ENCODE data around the gene SCUBE2.
"Not testable (repeated sequence)": the region's sequence is repeated elsewhere in the genome, so short reads cannot be mapped to it uniquely, and the experiment has no call there.

The SCUBE2 gene

GRCh38 chr11:9039863-9040262, 51.5 kb downstream of the SCUBE2 start:
- DNase-seq = no peak

- no peak for DNase-seq
Observed at GRCh38 chr11:9039198-9039597, 52.2 kb downstream of the SCUBE2 start.

GRCh38 chr11:9038541-9038940, 52.9 kb downstream of the SCUBE2 start:
- DNase-seq = no peak

GRCh38 chr11:9037963-9038362, 53.4 kb downstream of the SCUBE2 start:
- DNase-seq = no peak

GRCh38 chr11:9037046-9037780, 54.2 kb downstream of the SCUBE2 start:
- no peak for DNase-seq

GRCh38 chr11:9030601-9031000, 60.8 kb downstream of the SCUBE2 start:
- DNase-seq = no peak

- DNase-seq = no peak
Observed at GRCh38 chr11:9029422-9029821, 62.0 kb downstream of the SCUBE2 start.

GRCh38 chr11:9028581-9028980, 62.8 kb downstream of the SCUBE2 start:
- DNase-seq = no peak

- DNase-seq = no peak
Observed at GRCh38 chr11:9025101-9025850, 66.1 kb downstream of the SCUBE2 start.

GRCh38 chr11:9022961-9023680, 68.3 kb downstream of the SCUBE2 start:
- DNase-seq = no peak

- DNase-seq = no peak
Observed at GRCh38 chr11:9020916-9021315, 70.5 kb downstream of the SCUBE2 start.

- no peak for DNase-seq
Observed at GRCh38 chr11:9019861-9020260, 71.5 kb downstream of the SCUBE2 start.

- DNase-seq = no peak
Observed at GRCh38 chr11:9017773-9018172, 73.6 kb downstream of the SCUBE2 start.

- DNase-seq = no peak
Observed at GRCh38 chr11:9016916-9017642, 74.3 kb downstream of the SCUBE2 start.

GRCh38 chr11:9015677-9016076, 75.7 kb downstream of the SCUBE2 start:
- DNase-seq = peak; percentile 62

- DNase-seq = no peak
Observed at GRCh38 chr11:9014826-9015225, 76.6 kb downstream of the SCUBE2 start.

- no peak for DNase-seq
Observed at GRCh38 chr11:9013373-9013772, 78.0 kb downstream of the SCUBE2 start.

- DNase-seq = not testable (repeated sequence)
Observed at GRCh38 chr11:9009538-9009937, 81.9 kb downstream of the SCUBE2 start.

GRCh38 chr11:9008661-9009060, 82.7 kb downstream of the SCUBE2 start:
- no peak for DNase-seq

- no peak for DNase-seq
Observed at GRCh38 chr11:9008011-9008550, 83.3 kb downstream of the SCUBE2 start.

- DNase-seq = no peak
Observed at GRCh38 chr11:9005087-9005486, 86.3 kb downstream of the SCUBE2 start.

- peak; percentile 76 for DNase-seq
Observed at GRCh38 chr11:9004183-9004926, 87.0 kb downstream of the SCUBE2 start.
